GM12878 (cell line): ENCODE measurements around the gene PYGB. TPM values are rescaled to one million over a fixed set of nuclear protein-coding genes. Genes with fewer than 3 reads are reported as not detected.

Source experiments
- ATAC-seq: fragments of 200-7000 bp; cut with Tn5 transposase; 3 replicates; pipeline ENCODE4 v1.9.1; 2020; ENCODE audit warnings: mild to moderate bottlenecking, moderate library complexity
- BruUV-seq: library from RNA; stranded (reverse); fragments of 400-500 nt; replicated peaks from 2 replicates; lab custom pipeline; 2021; lab: Mats Ljungman, UMichigan
- CTCF ChIA-PET: fragments of 300-600 bp; sonication (Branson Sonifier 250); formaldehyde crosslinking; extraction: SDS; loops from one replicate; lab custom pipeline; 2021; ENCODE audit warnings: inconsistent platforms; lab: Yijun Ruan, JAX
- POLR2A ChIA-PET: fragments of 350-600 bp; formaldehyde crosslinking; extraction: SDS; loops from one replicate; lab custom pipeline; 2021; ENCODE audit warnings: inconsistent platforms; lab: Charles Lee
- RAD21 ChIA-PET: fragments of 300-600 bp; sonication (Branson Sonifier 250); formaldehyde crosslinking; loops from one replicate; lab custom pipeline; 2023; ENCODE audit warnings: antibody characterized with exemption; ENCODE audit not compliant: unreplicated experiment; lab: Charles Lee
- SMC1A ChIA-PET: fragments of 300-600 bp; sonication (Branson Sonifier 250); formaldehyde crosslinking; loops from one replicate; lab custom pipeline; 2023; ENCODE audit not compliant: unreplicated experiment, uncharacterized antibody; lab: Charles Lee
- DNase-seq: peaks from one replicate; pipeline ENCODE4 v3.0.0-alpha.2; 2011; ENCODE audit warnings: low read depth, low spot score
- FAIRE-seq: peaks from 3 replicates; lab custom pipeline; 2011; peaks lifted over from hg19 to GRCh38; lab: Jason Lieb, UNC
- H2AFZ ChIP-seq: 2 replicates; pipeline ENCODE4 v1.6.0; 2011; ENCODE audit warnings: low read depth, low read length, control low read depth; ENCODE audit not compliant: control insufficient read depth
- H3K27ac ChIP-seq: 2 replicates; pipeline ENCODE4 v1.5.1; 2011; ENCODE audit warnings: control low read depth; ENCODE audit not compliant: control insufficient read depth, insufficient read depth
- H3K27me3 ChIP-seq, 2 experiments: replicated peaks in 1 of 2; 2 replicates each; pipeline versions ENCODE4 v1.6.0 to v1.6.1; 2011; ENCODE audit warnings: low read length in 1 of 2; ENCODE audit not compliant: control insufficient read depth in 2 of 2, insufficient read depth in 2 of 2
- H3K36me3 ChIP-seq, 2 experiments: 2 replicates each; pipeline ENCODE4 v1.5.1; 2011; ENCODE audit warnings: low read length in 1 of 2; ENCODE audit not compliant: control insufficient read depth in 2 of 2, insufficient read depth in 2 of 2
- H3K4me1 ChIP-seq: 2 replicates; pipeline ENCODE4 v1.6.1; 2011; ENCODE audit warnings: mild to moderate bottlenecking, low read length, moderate library complexity, mixed read lengths; ENCODE audit not compliant: control insufficient read depth, insufficient read depth
- H3K4me2 ChIP-seq: 2 replicates; pipeline ENCODE4 v1.6.0; 2011; ENCODE audit warnings: control low read depth; ENCODE audit not compliant: control insufficient read depth, insufficient read depth
- H3K4me3 ChIP-seq: fragments of 200-600 bp; sonication (generic); 2 replicates; pipeline ENCODE4 v1.5.1; 2016
- H3K79me2 ChIP-seq: 2 replicates; pipeline ENCODE4 v1.6.0; 2011; ENCODE audit warnings: low read length; ENCODE audit not compliant: control insufficient read depth, insufficient read depth
- H3K9ac ChIP-seq: 2 replicates; pipeline ENCODE4 v1.8.0; 2011; ENCODE audit warnings: low read length, control low read depth, mixed read lengths; ENCODE audit not compliant: control insufficient read depth, insufficient read depth
- H3K9me3 ChIP-seq: replicated peaks from 3 replicates; pipeline ENCODE4 v1.5.1; 2011; ENCODE audit warnings: mild to moderate bottlenecking, low read length; ENCODE audit not compliant: control insufficient read depth, insufficient read depth
- H4K20me1 ChIP-seq: 2 replicates; pipeline ENCODE4 v1.6.0; 2011; ENCODE audit not compliant: control insufficient read depth, insufficient read depth
- ASH2L ChIP-seq: fragments of 300-600, 200-600 bp; sonication (generic); IDR thresholded peaks from 2 replicates; pipeline ENCODE4 v1.6.1; 2017; ENCODE audit warnings: low read depth, mild to moderate bottlenecking, borderline replicate concordance
- CEBPB ChIP-seq, 2 experiments: fragments of 150-350 bp in 1 of 2; IDR thresholded peaks; 2 replicates each; pipeline ENCODE4 v1.6.1; 2012 to 2014; ENCODE audit warnings: low read depth in 2 of 2, low read length in 2 of 2, borderline replicate concordance in 1 of 2, inconsistent platforms in 1 of 2
- EGR1 ChIP-seq, 2 experiments: IDR thresholded peaks; 1 replicate in 1 of 2; 2 replicates in 1 of 2; pipeline ENCODE4 v1.6.1; 2011 to 2012; ENCODE audit warnings: low read depth in 2 of 2, low read length in 2 of 2, borderline replicate concordance in 1 of 2, mild to moderate bottlenecking in 1 of 2, moderate library complexity in 1 of 2
- FOXK2 ChIP-seq: fragments of 450-650 bp; IDR thresholded peaks from 2 replicates; pipeline ENCODE4 v1.6.1; 2017; ENCODE audit warnings: mild to moderate bottlenecking, moderate library complexity
- IRF4 ChIP-seq: IDR thresholded peaks from 2 replicates; pipeline ENCODE4 v1.6.1; 2011; ENCODE audit warnings: low read depth, low read length
- NFYA ChIP-seq: IDR thresholded peaks from 2 replicates; pipeline ENCODE4 v1.6.1; 2011; ENCODE audit warnings: low read depth, mild to moderate bottlenecking, low read length, improper control_type of control experiment, borderline replicate concordance
- PAX5 ChIP-seq: IDR thresholded peaks from 2 replicates; pipeline ENCODE4 v1.6.1; 2011; ENCODE audit warnings: low read depth, low read length, borderline replicate concordance
- RAD21 ChIP-seq: IDR thresholded peaks from 2 replicates; pipeline ENCODE4 v1.6.1; 2011; ENCODE audit warnings: mild to moderate bottlenecking, low read depth, low read length, moderate library complexity; ENCODE audit not compliant: insufficient read depth
- RB1 ChIP-seq: fragments of 450-650 bp; formaldehyde crosslinking; IDR thresholded peaks from 2 replicates; pipeline ENCODE4 v1.6.1; 2017; ENCODE audit warnings: mild to moderate bottlenecking, borderline replicate concordance
- SIX5 ChIP-seq: IDR thresholded peaks from 2 replicates; pipeline ENCODE4 v1.6.1; 2011; ENCODE audit warnings: mild to moderate bottlenecking, low read depth, low read length, moderate library complexity; ENCODE audit not compliant: severe bottlenecking
- WGBS: methylation state at CpG from one replicate; pipeline ENCODE4 v1.1.6; 2016; ENCODE audit warnings: low lambda C conversion rate; ENCODE audit not compliant: insufficient replicate concordance, insufficient coverage; ENCODE audit errors: missing lambda C conversion rate; 5-methylcytosine and 5-hydroxymethylcytosine counted together
- in situ Hi-C: fragments of 300-500 bp; cut with MboI; formaldehyde crosslinking; loops from 9 replicates; pipeline ENCODE4 v1.14.3; 2018; ENCODE audit warnings: mixed read lengths
- intact Hi-C: fragments of 100-400 bp; cut with micrococcal nuclease; formaldehyde crosslinking; loops from one replicate; pipeline ENCODE4 v1.14.2; 2022; ENCODE audit not compliant: unreplicated experiment
- polyA plus RNA-seq, 11 experiments: library from polyadenylated mRNA; depleted of rRNA in 4 of 11; unstranded in 6 of 11; stranded (reverse) in 5 of 11; fragments of >200 nt; fragmentation: Nextera tagmentation in 4 of 11; fragmentation: Illumina TruSeq in 1 of 11; extraction: Ambion mirVana in 4 of 11; extraction: Trizol in 1 of 11; gene quantifications; 1 replicate in 1 of 11; 2 replicates in 10 of 11; pipeline versions ENCODE4 v1.2.1 to v1.2.3, GENCODE V29; 2011 to 2016; ENCODE audit warnings: inconsistent platforms in 2 of 11, missing spikeins in 2 of 11, low read depth in 1 of 11
- total RNA-seq, 4 experiments: library from RNA; depleted of rRNA in 3 of 4; stranded (reverse); fragments of >200 nt in 3 of 4; fragmentation: Illumina TruSeq in 1 of 4; extraction: Trizol in 1 of 4; gene quantifications; 2 replicates each; pipeline versions ENCODE4 v1.2.1 to v1.2.3, GENCODE V29; 2013 to 2021
- TF ChIP-seq, protein P1 (sequence below): IDR thresholded peaks from 2 replicates; pipeline ENCODE4 v1.6.1; 2012; ENCODE audit warnings: improper control_type of control experiment, low read depth, low read length; ENCODE audit not compliant: insufficient replicate concordance

The PYGB gene
- total and polyA plus RNA-seq, 10 of the 15 experiments (the other 5 are each of a cell fraction or from before 2014, with no cell fraction given), result 0.34 to 33.5 (median 21.8) TPM

DNA sequence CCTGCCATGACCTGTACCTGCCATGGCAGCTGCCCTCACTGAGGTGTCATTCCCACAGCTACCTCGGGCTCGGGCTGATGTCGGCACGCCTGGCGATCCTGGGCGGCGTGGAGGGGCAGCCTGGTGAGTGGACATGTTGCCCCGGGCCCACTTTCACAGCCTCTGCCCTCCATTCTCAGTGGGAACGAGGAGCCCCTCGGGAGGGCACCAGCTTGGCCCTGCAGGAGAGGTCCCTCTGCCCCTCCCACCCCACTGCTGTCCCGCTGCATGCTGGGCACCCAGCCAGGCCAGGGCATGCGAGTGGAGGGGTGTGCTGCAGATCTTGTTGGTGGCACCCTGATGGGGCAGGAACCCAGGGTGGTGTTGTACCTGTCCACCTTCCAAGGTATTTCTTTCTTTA is 29.4 kb upstream of the PYGB start:
- TF ChIP-seq FOXK2 (no peak), IRF4 (no peak), RB1 (no peak), RAD21 (no peak), PAX5 (no peak), SIX5 (no peak), NFYA (no peak), ASH2L (no peak), EGR1 (IDR thresholded peaks at IDR 0.05; ENCODE audit: borderline replicate concordance in 1 of 2, low read depth in 2 of 2, low read length in 2 of 2) (no peak), CEBPB (IDR thresholded peaks at IDR 0.05; ENCODE audit: borderline replicate concordance in 1 of 2, low read depth in 2 of 2, low read length in 2 of 2) (no peak)
- TF ChIP-seq, protein P1, sequence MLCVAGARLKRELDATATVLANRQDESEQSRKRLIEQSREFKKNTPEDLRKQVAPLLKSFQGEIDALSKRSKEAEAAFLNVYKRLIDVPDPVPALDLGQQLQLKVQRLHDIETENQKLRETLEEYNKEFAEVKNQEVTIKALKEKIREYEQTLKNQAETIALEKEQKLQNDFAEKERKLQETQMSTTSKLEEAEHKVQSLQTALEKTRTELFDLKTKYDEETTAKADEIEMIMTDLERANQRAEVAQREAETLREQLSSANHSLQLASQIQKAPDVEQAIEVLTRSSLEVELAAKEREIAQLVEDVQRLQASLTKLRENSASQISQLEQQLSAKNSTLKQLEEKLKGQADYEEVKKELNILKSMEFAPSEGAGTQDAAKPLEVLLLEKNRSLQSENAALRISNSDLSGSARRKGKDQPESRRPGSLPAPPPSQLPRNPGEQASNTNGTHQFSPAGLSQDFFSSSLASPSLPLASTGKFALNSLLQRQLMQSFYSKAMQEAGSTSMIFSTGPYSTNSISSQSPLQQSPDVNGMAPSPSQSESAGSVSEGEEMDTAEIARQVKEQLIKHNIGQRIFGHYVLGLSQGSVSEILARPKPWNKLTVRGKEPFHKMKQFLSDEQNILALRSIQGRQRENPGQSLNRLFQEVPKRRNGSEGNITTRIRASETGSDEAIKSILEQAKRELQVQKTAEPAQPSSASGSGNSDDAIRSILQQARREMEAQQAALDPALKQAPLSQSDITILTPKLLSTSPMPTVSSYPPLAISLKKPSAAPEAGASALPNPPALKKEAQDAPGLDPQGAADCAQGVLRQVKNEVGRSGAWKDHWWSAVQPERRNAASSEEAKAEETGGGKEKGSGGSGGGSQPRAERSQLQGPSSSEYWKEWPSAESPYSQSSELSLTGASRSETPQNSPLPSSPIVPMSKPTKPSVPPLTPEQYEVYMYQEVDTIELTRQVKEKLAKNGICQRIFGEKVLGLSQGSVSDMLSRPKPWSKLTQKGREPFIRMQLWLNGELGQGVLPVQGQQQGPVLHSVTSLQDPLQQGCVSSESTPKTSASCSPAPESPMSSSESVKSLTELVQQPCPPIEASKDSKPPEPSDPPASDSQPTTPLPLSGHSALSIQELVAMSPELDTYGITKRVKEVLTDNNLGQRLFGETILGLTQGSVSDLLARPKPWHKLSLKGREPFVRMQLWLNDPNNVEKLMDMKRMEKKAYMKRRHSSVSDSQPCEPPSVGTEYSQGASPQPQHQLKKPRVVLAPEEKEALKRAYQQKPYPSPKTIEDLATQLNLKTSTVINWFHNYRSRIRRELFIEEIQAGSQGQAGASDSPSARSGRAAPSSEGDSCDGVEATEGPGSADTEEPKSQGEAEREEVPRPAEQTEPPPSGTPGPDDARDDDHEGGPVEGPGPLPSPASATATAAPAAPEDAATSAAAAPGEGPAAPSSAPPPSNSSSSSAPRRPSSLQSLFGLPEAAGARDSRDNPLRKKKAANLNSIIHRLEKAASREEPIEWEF, result no peak
- no peak for ATAC-seq
- no peak for DNase-seq
- 97% methylated on average over 12 of the region's 12 CpGs for WGBS
- Histone ChIP-seq H3K9ac (no peak overlapping the region), H3K79me2 (no peaks in the 10 kb centered on the region), H3K36me3 (peaks cover 3 to 6% of the 10 kb centered on the region in 2 experiments; a peak in 3 of 4 replicates), H3K9me3 (no peaks in the 10 kb centered on the region), H3K27me3 (no peaks in the 10 kb centered on the region), H3K4me2 (no peak overlapping the region), H2AFZ (no peak overlapping the region), H3K4me1 (no peaks in the 10 kb centered on the region), H4K20me1 (no peaks in the 10 kb centered on the region), H3K27ac (no peak overlapping the region), H3K4me3 (no peak overlapping the region)
- in situ Hi-C loops, result no loop called here
- BruUV-seq, result no TSS peak
- POLR2A ChIA-PET, result no interaction called here
- CTCF ChIA-PET, result no interaction called here
- RAD21 ChIA-PET, result no interaction called here
- intact Hi-C loops, result no loop called here
- no peak for FAIRE-seq
- SMC1A ChIA-PET, result interaction anchor here (0.7 kb wide), 1 partner anchor 16 kb away, joined by 3 read pairs; no protein-coding TSS in a partner anchor
